IMR-90 (cell line): ENCODE measurements around the gene NKX6-1.

ENCODE experiments used
- CTCF ChIP-seq: conservative IDR thresholded peaks from 2 replicates; pipeline ENCODE4 v1.5.1; 2012; ENCODE audit warnings: mild to moderate bottlenecking, low read depth, low read length, improper control_type of control experiment
- NFE2L2 ChIP-seq: fragments of 150-350 bp; IDR thresholded peaks from 2 replicates; pipeline ENCODE4 v1.6.1; 2016; ENCODE audit warnings: low read depth, mild to moderate bottlenecking, low read length
- POLR2A ChIP-seq: IDR thresholded peaks from 2 replicates; pipeline ENCODE4 v1.6.1; 2012; ENCODE audit warnings: mild to moderate bottlenecking, low read depth, low read length

- no peak for TF ChIP-seq POLR2A
- no peak for TF ChIP-seq CTCF
- no peak for TF ChIP-seq NFE2L2
Observed at GRCh38 chr4:84481077-84481859, 17.8 kb downstream of the NKX6-1 start.
